NCI-H524 (cell line): Measurements from ENCODE around the gene DNAJC6.
"Not testable (repeated sequence)": the region's sequence is repeated elsewhere in the genome, so short reads cannot be mapped to it uniquely, and the experiment has no call there.

Experiments used
- DNase-seq, 2 experiments: peaks; one replicate each; lab custom pipeline; 2025; lab: John Stamatoyannopoulos, UW

DNAJC6 gene

DNA sequence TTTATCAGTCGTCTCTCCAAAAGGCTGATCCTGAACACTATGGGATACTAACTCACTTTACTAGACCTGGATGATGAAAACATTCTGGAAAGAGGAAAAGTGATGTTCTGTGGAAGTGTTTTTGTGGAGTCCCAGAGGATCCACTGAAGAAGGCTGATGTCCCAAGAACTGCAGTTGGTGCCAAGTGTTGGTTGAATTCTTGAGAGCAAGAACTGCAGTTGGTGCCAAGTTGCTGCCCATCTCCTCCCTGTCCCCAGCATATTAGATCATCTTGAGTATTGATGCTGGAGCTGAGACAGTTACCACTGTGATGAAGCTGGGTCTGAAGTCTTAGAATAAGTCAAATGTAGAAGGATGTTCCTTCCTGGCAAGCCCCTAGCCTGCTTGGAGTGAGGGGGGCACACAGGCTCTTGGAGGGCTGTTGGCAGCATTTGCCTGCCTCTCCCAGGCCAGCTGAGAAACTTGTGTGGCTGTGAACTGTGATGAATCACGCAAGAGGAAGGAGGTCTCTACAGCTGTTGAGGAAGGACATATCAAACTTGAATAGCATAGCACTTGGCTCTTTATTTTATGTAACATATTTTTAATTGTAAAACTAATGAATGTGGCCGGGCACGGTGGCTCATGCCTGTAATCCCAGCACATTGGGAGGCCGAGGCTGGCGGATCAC is 48.1 kb downstream of the DNAJC6 start:
- no peak for DNase-seq

DNA sequence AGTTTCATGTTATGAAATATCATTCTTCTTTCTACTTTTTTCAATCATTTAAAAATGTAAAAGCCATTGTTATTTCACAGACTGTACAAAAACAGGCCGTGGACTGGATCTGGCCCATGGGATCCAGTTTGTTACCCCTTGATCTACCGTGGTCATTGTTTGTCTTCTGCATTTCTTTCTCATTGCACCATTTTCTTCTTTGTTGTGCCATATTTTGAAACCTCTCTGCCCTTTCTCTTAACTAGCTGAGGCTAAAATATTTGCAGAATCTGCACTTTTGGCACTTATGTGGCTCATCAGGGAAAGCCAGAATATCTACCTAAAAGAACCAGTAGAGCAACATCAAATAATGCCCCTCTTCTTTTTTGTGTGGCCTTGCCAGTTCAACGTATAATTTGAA is 50.5 kb downstream of the DNAJC6 start:
- DNase-seq = no peak

DNA sequence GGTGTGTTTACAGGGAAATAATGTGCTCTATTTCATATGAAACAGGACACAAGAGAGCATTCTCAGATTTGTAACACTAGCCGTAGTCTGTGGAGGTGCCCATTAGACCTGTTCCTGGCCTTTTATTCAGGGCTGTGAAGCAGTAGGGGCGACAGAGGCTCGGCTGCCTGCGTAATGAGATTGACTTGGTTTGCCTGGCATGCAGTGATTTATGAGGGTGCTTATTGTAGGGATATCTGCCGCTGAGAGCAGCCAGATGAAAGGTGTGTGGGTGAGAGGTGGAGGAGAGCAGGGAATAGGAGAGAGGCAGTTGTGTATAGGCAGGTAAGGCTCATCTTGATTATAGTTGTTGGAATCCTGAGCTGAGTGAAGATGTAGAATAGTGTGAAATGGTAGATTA is 51.3 kb downstream of the DNAJC6 start:
- DNase-seq = no peak

DNA sequence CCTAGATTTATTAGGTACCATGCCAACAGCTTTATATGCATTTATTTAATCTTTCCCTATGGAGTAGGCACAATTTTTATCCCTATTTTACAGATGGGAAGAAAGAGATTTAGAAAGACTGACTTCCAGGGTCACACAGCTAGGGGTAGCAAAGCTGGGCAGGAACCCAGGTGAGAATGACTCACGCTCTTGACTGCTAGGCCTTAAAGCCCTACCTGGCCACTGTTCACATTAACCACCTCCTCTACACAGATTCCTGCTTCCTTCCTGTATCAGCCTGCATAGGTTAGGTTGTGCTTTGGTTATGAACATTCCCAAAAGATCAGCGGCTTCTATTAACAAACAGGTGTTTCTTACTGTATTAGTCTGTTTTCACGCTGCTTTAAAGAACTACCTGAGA is 53.2 kb downstream of the DNAJC6 start:
- DNase-seq = no peak

DNA sequence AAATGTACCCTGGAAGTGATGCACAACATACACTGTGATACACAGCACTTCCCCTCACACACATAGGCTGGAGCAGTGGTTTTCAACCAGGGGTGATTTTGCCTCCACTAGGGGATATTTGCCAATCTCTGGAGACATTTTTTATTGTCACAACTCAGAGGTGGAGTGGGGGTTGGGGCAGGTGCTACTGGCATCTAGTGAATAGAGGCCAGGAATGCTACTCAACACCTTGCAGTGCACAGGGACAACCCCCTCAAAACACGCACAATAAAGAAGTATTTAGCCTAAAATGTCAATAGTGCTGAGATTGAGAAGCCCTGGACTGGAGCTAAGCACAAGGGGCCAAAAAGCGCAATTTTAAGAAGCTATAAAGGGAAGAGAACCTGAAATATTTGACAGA is 54.1 kb downstream of the DNAJC6 start:
- DNase-seq = no peak

GRCh38 chr1:65368403-65368802 is 59.1 kb downstream of the DNAJC6 start:
- DNase-seq = no peak

DNA sequence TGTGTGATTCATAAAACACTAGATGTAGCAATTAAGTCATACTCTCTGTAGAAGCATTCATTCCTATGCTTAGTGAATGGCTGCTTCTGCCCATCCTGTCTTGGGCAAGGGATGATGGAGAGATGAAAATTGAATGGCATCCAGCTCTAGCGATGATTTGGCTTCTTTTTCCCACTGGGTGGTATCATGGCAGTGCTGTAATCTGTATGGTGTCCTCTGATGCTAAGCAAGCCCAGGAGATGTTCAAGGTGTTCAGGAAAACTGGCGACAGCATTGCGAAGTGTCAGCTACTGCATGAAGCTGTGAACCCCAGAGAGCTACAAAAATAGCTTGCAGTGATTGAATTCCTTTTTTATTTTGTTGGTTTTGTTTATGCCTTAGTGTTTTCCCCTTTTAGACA is 62.2 kb downstream of the DNAJC6 start:
- DNase-seq = no peak

DNA sequence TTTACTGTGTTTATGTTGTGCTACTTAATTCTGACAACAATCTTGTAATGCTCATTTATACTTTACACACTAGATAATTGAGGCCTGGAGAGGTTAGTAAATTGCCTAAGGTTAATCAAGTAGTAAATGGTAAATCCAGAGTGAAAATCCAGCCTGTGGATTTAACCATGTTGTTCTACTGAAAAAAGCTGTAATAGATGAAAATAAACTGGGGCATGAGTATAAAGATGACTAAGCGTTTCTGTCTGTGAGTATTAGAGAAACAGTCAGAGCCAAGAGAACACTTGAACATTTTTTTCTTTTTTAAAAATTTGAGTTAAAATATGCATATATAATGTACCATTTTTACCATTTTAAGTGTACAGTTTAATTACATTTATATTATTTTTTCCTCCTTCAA is 63.2 kb downstream of the DNAJC6 start:
- DNase-seq = no peak

DNA sequence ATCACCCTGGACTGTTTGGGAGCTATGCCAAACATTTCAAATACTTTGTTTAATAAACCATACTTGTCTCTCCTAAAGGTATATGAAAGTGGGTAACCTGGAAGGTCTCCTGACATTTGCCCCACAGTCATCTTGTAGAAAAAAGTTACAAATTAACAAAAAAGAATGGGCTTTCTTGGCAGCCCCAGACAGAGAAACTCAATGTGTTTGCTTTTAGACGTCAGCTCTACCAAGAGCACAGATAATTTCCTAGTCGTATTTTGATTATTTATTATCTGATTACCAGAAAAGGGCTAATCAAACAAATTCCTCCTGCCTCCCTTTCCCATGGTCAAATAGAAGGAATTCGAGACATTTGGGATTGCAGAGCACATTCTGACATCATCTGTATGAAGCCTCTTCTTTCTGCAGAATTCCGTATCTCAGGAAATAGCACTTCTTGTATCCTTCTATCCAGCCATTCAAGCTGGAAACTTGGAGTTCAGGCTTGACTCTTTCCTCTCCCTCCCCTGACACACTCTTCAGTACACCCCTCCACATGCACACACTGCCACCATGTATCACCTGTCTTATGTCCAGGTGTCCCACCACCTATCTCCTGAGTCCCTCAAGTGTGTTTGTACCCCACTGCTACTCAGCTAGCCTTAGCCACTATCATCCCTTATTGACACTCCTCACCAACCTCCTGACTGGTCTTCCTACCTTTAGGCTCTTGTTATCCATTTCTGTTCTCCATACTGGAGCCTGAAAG is 68.3 kb downstream of the DNAJC6 start:
- no peak for DNase-seq

DNA sequence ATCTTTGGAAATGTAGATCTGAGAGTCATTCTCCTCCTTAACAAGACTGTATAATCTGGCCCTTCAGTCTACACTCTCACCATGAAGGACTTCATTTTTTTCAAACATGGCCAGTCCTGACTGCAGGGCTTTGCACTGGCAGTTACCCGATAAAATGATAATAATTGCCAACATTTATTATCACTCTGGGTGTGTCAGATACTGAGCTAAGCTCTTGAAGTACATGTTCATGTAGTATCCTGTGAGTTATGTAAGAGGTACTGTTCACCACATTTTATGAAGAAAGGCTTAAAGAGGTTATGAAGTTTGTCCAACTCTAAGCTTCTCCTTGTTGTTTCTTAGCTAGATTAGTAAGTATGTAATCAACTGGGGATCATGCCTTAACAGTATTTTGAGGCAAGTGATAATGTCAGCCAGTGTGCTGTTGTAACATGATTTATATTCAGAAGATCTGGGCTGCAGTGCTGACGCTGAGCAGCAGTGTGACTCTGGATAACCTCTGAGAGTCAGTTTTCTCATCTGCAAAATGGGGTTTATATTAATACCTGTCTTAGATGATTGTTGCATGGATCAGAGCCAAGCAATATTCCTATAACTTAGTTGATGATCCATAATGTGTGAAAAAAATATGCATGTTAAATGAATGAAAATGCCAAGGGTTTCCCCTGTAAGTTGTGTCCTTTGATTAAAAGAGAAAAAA is 69.1 kb downstream of the DNAJC6 start:
- DNase-seq = no peak

DNA sequence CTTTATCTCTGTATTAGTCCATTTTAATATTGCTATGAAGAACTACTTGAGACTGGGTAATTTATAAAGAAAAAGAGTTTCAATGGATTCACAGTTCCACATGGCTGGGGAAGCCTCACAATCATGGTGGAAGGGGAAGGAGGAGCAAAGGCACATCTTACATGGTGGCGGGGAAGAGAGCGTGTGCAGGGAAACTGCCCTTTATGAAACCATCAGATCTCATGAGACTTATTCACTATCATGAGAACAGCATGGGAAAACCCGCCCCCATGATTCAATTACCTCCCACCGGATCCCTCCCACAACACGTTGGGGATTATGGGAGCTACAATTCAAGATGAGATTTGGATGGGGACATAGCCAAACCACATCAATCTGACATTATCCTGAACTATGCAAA is 75.1 kb downstream of the DNAJC6 start:
- DNase-seq = not testable (repeated sequence)

DNA sequence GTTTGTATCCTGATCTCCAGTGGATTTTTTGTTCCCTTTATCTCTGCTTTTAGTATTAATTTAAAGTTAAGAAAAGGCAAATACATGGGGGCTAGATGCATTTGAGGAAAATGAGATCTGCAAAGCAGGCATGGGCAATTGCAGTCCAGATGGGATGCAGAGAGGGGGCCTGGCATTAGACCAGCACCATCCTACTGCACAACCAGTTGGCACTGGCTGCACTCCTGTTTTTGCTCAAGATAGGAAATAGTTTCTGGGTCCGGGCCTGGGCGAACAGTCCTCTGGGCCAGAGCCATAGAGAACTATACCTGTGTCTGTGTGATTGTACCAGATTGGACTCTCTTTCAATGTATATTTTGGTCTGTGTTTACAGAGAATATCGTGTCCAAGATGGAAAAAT is 77.1 kb downstream of the DNAJC6 start:
- DNase-seq = no peak

DNA sequence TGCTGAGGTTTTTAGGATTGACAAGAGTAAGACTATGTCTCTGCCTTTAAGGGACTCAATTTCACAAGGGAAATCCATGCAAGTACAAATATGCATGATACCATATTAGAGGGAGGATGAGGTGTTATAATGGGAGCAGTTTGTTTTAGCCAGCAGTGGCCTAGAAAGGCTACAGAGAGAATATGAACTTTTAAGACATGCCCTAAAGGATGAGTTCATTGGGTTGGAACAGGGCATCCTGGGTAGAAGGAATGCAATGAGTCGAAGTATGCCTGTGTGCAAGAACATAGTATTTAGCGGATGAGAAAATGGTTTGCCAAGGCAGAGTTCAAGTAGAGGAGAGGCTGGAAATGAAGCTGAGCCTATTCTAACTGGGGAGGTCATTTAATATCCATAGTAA is 78.5 kb downstream of the DNAJC6 start:
- no peak for DNase-seq

GRCh38 chr1:65388908-65389695 is 79.8 kb downstream of the DNAJC6 start:
- DNase-seq = no peak

GRCh38 chr1:65392497-65392896 is 83.2 kb downstream of the DNAJC6 start:
- DNase-seq = no peak

- no peak for DNase-seq
Measured at GRCh38 chr1:65393347-65393746, 84.0 kb downstream of the DNAJC6 start.

- DNase-seq = no peak
Measured at GRCh38 chr1:65393928-65394327, 84.6 kb downstream of the DNAJC6 start.

DNA sequence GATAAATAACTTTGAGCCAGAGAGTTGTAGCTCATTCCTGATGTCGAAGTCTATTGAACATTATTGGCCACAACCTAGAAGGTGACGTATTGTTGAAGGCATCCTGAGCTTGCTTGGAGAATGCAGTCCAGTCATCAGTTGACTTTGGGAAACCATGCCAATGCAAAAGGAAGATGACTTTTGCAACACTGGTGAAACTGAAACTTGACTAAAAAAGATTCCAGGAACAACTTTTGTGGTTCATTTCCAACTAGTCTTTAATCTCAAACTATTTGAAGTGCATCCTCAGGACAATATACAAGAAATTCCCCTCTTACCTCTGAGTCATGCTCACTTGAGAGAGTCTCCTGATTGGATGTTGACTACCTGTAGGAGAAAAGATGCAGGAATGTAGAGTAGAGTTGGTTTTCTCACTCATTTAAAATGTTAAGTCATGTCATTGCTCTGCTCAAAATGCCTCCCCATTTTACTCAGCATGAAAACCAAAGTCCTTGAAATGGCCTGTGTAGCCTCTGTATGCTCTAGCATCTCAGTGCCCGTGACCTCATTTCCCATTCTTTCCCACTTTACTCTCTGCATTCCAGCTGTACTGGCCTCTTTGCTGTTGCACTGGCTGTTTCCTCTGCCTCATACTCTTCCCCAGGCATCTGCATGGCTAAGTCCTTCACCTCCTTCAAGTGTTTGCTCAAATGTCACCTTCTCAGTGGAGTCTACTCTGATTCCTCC is 86.7 kb downstream of the DNAJC6 start:
- DNase-seq = no peak

- DNase-seq = no peak
Measured at GRCh38 chr1:65398083-65398482, 88.7 kb downstream of the DNAJC6 start.

DNA sequence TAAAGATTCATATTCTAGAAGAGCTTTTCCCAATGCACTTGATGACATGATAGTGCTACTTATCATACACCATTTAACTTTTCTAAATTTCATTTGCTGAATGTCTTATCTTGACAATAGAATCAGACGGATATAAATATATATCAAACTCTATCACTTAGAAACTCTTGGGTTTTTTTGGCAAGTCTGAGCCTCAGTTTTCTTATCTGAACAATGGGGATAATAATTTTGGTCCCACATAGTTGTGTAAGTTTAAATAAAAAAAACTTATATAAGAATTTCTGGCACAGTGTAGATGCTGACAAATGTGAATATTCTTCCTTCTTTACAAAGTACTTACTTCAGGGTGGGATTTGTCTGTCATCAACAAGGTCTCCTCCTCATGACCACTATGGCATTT is 89.7 kb downstream of the DNAJC6 start:
- no peak for DNase-seq

GRCh38 chr1:65401612-65402011 is 92.3 kb downstream of the DNAJC6 start:
- no peak for DNase-seq

GRCh38 chr1:65404941-65405340 is 95.6 kb downstream of the DNAJC6 start:
- no peak for DNase-seq
